ENCODE data around the gene IL18.
"Not testable (repeated sequence)": the region's sequence is repeated elsewhere in the genome, so short reads cannot be mapped to it uniquely, and the experiment has no call there.

The IL18 gene

GRCh38 chr11:112163875-112164685, at the start of gene IL18:
Gene IL18 (minus strand): TSS chr11:112164094. CDS start chr11:112155053, 9,041 bp downstream.
- DNase-seq (ENCODE audit: low read depth in 2 of 2) = no peak

DNA sequence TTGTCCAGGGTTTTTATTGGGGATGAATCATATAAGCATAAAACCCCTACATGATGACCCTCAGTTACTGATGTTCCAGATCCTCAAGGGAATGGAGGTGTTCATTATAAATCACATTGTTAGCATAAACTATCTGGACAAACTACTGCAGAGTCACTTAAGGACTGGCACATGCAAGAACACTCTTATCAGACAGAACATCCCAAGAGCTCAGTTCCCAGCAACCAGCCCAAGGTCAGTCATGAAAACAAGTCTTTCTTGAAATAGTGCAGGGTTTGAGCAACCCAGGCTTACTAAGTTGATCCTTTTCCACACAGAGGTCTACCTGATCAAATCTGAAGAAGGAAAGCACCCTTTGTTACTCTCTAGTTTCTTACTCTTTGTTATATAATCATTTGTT, 48.8 kb upstream of the IL18 start:
- DNase-seq (ENCODE audit: low read depth in 2 of 2) = no peak

DNA sequence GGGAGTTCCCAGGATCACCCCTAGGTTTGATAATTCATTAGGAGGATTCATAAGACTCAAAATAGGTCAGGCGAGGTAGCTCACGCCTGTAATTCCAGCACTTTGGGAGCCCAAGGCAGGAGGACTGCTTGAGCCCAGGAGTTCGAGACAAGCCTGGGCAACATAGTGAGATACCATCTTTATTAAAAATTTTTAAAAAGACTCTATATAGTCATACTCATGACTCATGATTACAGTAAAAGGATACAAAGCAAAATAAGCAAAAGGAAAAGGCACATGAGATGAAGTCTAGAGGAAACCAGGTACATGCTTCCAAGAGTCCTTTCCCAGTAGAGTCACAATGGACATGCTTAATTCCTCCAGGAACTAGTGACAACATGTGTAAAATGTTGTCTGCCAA, 48.4 kb upstream of the IL18 start:
- no peak for DNase-seq (ENCODE audit: low read depth in 2 of 2)

GRCh38 chr11:112211536-112211935, 47.6 kb upstream of the IL18 start:
- no peak for DNase-seq (ENCODE audit: low read depth in 2 of 2)

DNA sequence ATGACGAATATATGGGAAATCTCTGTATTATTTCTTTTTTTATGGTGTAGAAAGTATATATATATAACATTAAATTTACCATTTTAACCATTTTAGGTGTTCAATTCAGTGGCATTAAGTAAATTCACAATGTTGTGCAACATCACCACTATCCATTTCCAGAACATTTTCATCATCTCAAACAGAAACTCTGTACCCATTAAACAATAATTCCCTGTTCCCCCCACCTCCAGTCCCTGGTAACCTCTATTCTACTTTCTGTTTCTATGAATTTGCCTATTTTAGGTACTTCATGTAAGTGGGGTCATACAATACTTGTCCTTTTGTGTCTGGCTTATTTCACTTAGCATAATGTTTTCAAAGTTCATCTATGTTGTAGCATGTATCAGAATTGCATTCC, 47.0 kb upstream of the IL18 start:
- no peak for DNase-seq (ENCODE audit: low read depth in 2 of 2)

DNA sequence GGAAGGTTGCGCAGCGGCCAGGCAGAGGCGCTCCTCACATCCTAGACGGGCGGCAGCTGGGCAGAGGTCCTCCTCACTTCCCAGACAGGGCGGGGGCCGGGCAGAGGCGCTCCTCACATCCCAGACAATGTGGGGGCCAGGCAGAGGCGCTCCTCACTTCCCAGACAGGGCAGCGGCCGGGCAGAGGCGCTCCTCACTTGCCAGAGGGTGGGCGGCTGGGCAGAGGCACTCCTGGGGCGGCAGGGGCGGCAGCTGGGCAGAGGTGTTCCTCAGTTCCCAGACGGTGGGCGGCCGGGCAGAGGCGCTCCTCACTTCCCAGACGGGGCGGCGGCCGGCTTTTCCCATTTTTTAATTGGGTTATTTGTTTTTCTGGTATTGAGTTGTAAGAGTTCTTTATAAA, 42.2 kb upstream of the IL18 start:
- no peak for DNase-seq (ENCODE audit: low read depth in 2 of 2)

- no peak for DNase-seq (ENCODE audit: low read depth in 2 of 2)
These were observed 36.4 kb upstream of the IL18 start for GRCh38 chr11:112200252-112200651.

DNA sequence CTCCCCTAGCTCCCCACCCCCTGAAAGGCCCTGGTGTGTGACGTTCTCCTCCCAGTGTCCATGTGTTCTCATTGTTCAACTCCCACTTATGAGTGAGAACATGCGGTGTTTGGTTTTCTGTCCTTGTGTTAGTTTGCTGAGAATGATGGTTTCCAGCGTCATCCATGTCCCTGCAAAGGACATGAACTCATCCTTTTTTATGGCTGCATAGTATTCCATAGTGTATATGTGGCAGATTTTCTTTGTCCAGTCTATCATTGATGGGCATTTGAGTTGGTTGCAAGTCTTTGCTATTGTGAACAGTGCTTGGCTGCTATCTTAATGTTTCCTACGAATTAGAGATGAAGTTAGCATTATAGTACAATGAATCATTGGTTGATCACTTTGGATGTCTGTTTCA, 35.2 kb upstream of the IL18 start:
- not testable (repeated sequence) for DNase-seq (ENCODE audit: low read depth in 2 of 2)

- DNase-seq (ENCODE audit: low read depth in 2 of 2) = no peak
These were observed 32.7 kb upstream of the IL18 start for GRCh38 chr11:112196519-112197087.

DNA sequence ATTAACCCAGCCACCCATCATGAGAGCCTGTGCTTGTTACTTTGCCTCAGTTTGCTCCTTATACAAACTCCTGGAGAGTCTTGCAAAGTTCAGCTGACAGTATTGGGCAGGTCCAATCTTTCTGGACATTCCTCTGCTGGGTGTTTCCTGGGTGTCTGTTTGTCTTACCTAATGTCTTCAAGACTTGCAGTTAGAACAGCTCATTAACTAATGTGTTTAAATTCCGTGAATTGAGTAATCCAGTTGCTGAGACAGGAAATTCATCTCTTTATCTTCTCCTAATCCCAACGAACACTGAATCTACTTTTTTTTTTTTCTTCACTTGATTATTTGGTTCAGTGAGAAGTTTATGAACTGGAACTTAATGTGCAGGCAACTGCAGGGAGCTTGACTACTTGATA, 32.1 kb upstream of the IL18 start:
- DNase-seq (ENCODE audit: low read depth in 2 of 2) = no peak

DNA sequence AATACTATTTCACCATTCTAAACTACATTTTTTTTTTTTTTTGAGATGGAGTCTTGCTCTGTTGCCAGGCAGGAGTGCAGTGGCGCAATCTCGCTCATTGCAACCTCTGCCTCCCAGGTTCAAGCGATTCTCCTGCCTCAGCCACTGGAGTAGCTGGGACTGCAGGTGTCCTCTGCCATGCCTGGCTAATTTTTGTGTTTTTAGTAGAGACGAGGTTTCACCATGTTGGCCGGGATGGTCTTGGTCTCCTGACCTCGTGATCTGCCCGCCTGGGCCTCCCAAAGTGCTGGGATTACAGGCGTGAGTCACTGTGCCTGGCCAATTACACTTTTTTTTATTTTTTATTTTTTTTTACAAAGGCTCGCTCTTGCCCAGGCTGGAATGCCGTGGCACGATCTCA, 31.2 kb upstream of the IL18 start:
- not testable (repeated sequence) for DNase-seq (ENCODE audit: low read depth in 2 of 2)

DNA sequence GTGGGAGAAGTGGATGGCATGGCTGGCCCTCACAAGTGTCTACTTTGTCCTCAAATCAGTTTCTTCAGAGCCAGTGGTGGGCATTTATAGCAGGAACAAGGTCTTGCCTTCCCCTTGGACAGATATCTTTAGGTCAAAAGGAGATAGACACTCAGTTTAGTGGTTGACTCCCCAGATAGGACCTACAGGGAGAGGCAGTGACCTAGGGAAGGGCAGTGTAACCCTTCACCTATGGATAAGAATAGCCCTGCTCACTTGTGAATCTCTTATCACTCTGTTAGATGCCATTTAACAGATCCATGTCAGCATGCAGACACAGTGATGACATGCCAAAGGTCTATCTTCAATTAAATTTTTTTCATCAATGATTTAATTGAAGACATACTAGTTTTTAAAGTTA, 22.4 kb upstream of the IL18 start:
- DNase-seq (ENCODE audit: low read depth in 2 of 2) = no peak

DNA sequence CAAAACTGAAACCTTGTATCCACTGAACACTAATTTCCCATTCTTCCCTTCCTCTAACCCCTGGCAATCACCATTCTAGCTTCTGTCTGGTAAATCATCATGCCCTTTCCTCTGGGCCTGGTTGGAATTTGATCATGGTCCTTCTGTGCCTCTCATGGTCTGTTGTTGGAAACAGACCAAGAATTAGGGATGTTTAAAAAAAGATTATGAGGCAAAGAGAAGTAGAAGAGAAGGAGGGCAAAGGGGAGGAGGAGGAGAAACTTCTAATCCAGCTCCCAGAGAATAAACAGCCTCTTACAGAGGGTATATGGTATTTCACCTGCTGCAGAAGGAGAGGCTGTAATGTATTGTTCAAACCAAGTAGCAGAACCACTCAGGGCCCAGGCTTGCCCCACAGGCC, 22.0 kb upstream of the IL18 start:
- DNase-seq (ENCODE audit: low read depth in 2 of 2) = no peak

GRCh38 chr11:112182867-112183266, 19.0 kb upstream of the IL18 start:
- no peak for DNase-seq (ENCODE audit: low read depth in 2 of 2)

GRCh38 chr11:112179601-112180000, 15.7 kb upstream of the IL18 start:
- no peak for DNase-seq (ENCODE audit: low read depth in 2 of 2)

DNA sequence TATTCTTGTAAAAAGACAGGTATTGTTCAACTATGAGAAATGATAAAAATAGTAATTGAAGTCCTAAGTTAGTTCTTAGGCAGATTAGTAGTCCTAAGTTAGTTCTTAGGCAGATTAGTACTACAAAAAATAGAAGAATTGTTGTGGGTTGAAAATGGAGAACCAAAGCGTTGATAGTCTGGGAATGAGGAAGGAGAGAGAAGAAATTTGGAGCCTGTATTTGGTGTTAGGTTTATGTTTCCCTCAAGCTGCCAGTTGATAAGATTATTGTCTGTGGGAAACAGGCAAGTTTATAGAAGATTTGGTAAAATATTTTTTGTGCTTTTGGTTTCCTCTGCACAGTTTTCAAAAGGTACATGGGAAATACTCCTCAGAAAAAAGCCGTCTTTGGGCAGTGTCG, 15.0 kb upstream of the IL18 start:
- no peak for DNase-seq (ENCODE audit: low read depth in 2 of 2)

GRCh38 chr11:112178428-112178827, 14.5 kb upstream of the IL18 start:
- DNase-seq (ENCODE audit: low read depth in 2 of 2) = no peak

GRCh38 chr11:112177589-112177988, 13.7 kb upstream of the IL18 start:
- DNase-seq (ENCODE audit: low read depth in 2 of 2) = no peak

- no peak for DNase-seq (ENCODE audit: low read depth in 2 of 2)
These were observed 12.2 kb upstream of the IL18 start for GRCh38 chr11:112176077-112176476.

- DNase-seq (ENCODE audit: low read depth in 2 of 2) = no peak
These were observed 11.7 kb upstream of the IL18 start for GRCh38 chr11:112175599-112175952.

- DNase-seq (ENCODE audit: low read depth in 2 of 2) = peak; percentile 17 to 18
These were observed 11.1 kb upstream of the IL18 start, which contains the start of gene BCO2 for GRCh38 chr11:112174789-112175598. Gene BCO2 (plus strand): TSS chr11:112175512. CDS start chr11:112175602, 90 bp downstream.

GRCh38 chr11:112173152-112173551, 9.3 kb upstream of the IL18 start:
- no peak for DNase-seq (ENCODE audit: low read depth in 2 of 2)
